RWPE1 (cell line): Measurements from ENCODE around the gene SNRPA1.
A peak's percentile ranks its signal among the peaks of the same experiment; 100 is the strongest.

Source experiments
- CTCF ChIA-PET: fragments of 350-600 bp; sonication (Branson Sonifier 250); formaldehyde crosslinking; extraction: SDS; loops from one replicate; lab custom pipeline; 2021; lab: Yijun Ruan, JAX
- POLR2A ChIA-PET: fragments of 400-600 bp; formaldehyde crosslinking; extraction: SDS; loops from one replicate; lab custom pipeline; 2020; ENCODE audit warnings: antibody characterized with exemption; ENCODE audit not compliant: low non-redundant PET; lab: Yijun Ruan, JAX
- DNase-seq: peaks from one replicate; pipeline ENCODE4 v3.0.0; 2012; ENCODE audit warnings: low spot score
- H3K27ac ChIP-seq: fragments of 450-650 bp; 2 replicates; pipeline ENCODE4 v1.5.1; 2017
- TF ChIP-seq, protein P1 (sequence below): fragments of 450-650 bp; conservative IDR thresholded peaks from 2 replicates; pipeline ENCODE4 v1.5.1; 2017; ENCODE audit warnings: low read depth, mild to moderate bottlenecking

SNRPA1 gene

GRCh38 chr15:101239724-101240136, 55.3 kb downstream of the SNRPA1 start:
- no peak overlapping the region for H3K27ac ChIP-seq
- DNase-seq, result no peak
- ChIA-PET CTCF (no interaction called here), POLR2A (no interaction called here)
- TF ChIP-seq, protein P1, sequence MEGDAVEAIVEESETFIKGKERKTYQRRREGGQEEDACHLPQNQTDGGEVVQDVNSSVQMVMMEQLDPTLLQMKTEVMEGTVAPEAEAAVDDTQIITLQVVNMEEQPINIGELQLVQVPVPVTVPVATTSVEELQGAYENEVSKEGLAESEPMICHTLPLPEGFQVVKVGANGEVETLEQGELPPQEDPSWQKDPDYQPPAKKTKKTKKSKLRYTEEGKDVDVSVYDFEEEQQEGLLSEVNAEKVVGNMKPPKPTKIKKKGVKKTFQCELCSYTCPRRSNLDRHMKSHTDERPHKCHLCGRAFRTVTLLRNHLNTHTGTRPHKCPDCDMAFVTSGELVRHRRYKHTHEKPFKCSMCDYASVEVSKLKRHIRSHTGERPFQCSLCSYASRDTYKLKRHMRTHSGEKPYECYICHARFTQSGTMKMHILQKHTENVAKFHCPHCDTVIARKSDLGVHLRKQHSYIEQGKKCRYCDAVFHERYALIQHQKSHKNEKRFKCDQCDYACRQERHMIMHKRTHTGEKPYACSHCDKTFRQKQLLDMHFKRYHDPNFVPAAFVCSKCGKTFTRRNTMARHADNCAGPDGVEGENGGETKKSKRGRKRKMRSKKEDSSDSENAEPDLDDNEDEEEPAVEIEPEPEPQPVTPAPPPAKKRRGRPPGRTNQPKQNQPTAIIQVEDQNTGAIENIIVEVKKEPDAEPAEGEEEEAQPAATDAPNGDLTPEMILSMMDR, result no peak

- H3K27ac ChIP-seq, result no peak overlapping the region
- CTCF ChIA-PET, result no interaction called here
- DNase-seq, result no peak
Observed at GRCh38 chr15:101237251-101237650, 57.8 kb downstream of the SNRPA1 start.

GRCh38 chr15:101233651-101234280, 61.3 kb downstream of the SNRPA1 start:
- peak overlapping the region; percentile 68; the same call in 1 of the 2 replicates for H3K27ac ChIP-seq
- no peak for DNase-seq
- CTCF ChIA-PET, result no interaction called here
- POLR2A ChIA-PET, result no interaction called here
- TF ChIP-seq, protein P1, result no peak

More at GRCh38 chr15:101237251-101237650, 57.8 kb downstream of the SNRPA1 start:
- POLR2A ChIA-PET, result no interaction called here
- TF ChIP-seq, protein P1, result no peak

DNA sequence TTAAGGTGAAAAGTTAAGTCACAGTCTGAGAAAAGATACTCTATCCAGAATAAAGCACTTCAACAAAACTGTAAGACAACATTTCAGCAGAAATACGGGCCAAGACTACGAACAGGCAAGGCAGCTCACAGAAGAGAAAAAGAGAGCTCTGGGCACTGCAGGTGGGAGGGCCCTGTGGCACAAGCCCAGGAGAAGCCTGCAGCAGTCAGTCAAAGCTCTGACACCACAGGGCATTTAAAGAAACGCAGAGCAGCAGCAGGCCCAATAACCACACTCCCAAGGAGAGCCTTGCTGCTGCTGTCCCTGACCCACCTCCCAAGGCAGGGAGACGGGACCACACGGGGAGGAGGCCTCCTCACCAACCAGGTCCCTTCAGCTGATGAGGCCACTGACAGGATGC, 62.4 kb downstream of the SNRPA1 start:
- no peak for DNase-seq
- TF ChIP-seq, protein P1, result no peak
- CTCF ChIA-PET, result no interaction called here
- H3K27ac ChIP-seq, result peak overlapping the region; percentile 68
- POLR2A ChIA-PET, result no interaction called here
